Mammary epithelial cell (primary cell): ENCODE results near the gene SEPTIN11.

ENCODE experiments used
- EZH2 ChIP-seq: IDR thresholded peaks from 2 replicates; pipeline ENCODE4 v1.6.1; 2012; ENCODE audit warnings: low read length, inconsistent platforms, borderline replicate concordance
- TF ChIP-seq, protein P1 (sequence below), 2 donors: IDR thresholded peaks in 1 of 2; conservative IDR thresholded peaks in 1 of 2; 2 replicates each; pipeline ENCODE4 v1.5.1; 2011 to 2012; ENCODE audit warnings: inconsistent platforms in 2 of 2, low read length in 2 of 2, mild to moderate bottlenecking in 2 of 2, control low read depth in 1 of 2, low read depth in 1 of 2; ENCODE audit not compliant: insufficient read depth in 1 of 2; ENCODE audit errors: extremely low read depth in 1 of 2

GRCh38 chr4:76984788-76985211 lies 35.2 kb downstream of the SEPTIN11 start:
- no peak for TF ChIP-seq EZH2
- TF ChIP-seq, protein P1, sequence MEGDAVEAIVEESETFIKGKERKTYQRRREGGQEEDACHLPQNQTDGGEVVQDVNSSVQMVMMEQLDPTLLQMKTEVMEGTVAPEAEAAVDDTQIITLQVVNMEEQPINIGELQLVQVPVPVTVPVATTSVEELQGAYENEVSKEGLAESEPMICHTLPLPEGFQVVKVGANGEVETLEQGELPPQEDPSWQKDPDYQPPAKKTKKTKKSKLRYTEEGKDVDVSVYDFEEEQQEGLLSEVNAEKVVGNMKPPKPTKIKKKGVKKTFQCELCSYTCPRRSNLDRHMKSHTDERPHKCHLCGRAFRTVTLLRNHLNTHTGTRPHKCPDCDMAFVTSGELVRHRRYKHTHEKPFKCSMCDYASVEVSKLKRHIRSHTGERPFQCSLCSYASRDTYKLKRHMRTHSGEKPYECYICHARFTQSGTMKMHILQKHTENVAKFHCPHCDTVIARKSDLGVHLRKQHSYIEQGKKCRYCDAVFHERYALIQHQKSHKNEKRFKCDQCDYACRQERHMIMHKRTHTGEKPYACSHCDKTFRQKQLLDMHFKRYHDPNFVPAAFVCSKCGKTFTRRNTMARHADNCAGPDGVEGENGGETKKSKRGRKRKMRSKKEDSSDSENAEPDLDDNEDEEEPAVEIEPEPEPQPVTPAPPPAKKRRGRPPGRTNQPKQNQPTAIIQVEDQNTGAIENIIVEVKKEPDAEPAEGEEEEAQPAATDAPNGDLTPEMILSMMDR (conservative IDR thresholded peaks at IDR 0.05 in 1 of 2, IDR thresholded peaks at IDR 0.05 in 1 of 2; ENCODE audit: extremely low read depth in 1 of 2, insufficient read depth in 1 of 2, low read depth in 1 of 2, low read length in 2 of 2), result no peak
